GM18867 (cell line): ENCODE data around the gene EXD3.

Source experiments
- ATAC-seq: cut with Tn5 transposase; IDR thresholded peaks from one replicate; pipeline ENCODE4 v1.9.1; 2021; ENCODE audit warnings: mild to moderate bottlenecking, moderate library complexity; ENCODE audit not compliant: unreplicated experiment

The EXD3 gene

DNA sequence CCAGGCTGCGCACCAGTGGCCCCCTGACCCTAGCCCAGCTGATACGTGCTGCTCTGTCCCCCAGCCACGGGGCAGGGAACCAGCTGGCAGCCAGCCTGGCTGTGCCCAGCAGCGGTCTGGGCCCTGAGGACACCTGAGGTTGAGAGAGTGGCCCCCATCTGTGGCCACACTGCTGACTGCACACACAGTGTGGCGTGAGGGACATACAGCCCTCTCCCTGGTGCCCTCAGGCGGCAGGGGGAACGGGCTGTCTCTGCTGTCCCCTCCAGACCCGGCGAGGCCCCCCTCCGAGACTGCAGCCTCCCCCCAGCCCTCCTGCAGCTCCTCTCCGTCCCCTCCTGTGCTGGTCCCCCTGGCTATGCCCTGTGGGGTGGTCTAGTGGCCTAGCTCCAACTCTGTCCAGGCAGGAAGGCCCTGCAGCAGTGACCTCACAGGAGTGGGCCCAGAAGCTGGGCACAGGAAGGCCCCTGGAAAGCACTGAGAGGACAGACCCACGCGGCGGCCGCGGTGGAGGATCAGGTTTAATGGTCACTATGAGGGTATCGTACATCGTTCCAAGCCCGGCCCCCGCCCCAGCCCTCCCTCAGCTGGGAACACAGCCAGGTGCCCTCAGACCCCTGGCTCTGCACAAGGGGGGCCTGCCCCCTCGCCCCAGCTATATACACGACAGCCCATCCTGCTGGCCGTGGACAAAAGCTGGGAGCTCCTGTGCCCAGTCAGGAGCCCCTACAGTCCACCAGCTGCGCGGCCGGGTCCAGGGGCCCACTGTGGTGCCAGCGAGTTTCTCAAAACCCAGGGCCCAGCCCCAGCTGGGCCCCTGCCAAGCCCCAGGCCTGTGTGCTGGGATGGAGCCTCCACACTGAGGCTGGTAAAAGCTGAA is 25.0 kb upstream of the EXD3 start:
- no peak for ATAC-seq

DNA sequence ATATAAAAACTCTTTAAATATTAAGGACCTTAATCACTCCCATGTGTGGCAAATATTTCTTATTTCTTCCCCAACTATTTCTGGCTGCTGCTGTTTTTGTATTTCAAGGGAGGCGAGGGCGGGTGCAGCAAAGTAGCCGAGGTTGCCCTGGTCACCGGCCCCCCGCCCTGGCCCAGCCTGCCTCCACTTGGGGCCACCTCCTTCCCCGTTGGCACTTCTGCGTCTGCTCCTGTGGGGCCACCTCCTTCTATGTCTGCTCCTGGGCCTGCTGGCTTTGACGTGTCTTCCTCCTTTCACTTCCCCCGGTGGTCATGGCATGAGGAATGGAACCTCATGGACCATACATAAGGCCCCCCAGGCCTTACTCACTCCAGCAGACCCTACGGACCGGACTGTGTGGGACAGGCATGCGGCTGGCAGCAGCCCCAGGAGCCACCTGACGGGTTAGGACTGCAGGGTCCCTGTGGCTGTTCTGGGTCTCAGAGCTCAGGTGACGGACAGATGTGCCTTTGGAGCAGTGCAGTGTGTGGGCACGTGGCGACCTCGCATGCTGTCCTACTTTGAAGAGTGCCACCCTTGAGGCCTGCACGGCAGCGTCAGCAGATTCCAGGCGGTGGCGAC is 24.0 kb upstream of the EXD3 start:
- no peak for ATAC-seq

DNA sequence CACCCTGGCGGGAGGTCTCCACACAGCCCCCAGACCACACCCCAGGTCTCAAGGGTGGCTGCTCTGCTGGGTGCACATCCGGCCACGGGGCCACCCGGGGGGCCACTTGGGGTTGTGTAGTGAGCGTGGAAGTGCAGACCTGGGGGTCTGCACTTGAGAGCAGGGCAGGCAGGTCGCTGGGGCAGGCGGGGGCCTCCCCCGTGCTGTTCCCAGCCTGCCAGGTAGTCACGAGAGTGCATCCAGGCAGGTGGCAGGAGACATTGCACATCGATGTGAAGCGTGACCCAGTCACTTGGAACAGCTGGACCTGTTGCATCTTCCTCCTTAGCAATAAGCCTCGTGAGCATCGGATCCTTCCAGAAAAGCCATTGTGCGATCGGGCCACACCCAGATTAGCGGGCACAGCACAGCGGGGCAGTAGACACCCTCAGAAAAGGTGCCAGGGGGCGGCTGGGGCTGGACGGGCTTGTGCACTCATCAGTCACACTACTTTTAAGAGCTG is 23.0 kb upstream of the EXD3 start:
- no peak for ATAC-seq

DNA sequence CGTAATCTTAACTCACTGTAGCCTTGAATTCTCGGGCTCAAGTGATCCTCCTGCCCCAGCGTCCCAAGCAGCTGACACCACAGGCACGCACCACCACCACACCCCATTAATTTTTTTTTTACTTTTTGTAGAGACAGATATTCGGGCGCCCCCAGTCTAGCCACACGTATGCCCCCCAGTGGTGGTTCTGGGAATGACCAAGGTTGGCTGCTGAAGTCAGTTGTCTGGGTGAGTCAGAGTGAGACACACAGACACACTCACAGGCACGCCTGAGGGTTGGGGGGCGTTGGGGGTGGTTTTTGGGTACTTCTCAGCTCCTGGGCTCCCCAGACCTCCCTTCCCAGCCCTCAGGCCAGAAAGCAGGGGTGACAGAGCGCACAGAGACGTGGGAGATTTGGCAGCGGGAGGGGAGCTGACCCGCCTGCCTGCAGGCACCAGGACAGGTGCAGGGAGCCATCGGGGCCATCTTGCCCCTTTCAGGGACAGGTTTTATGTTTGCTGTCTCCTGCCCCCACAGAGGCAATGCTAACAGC is 22.4 kb upstream of the EXD3 start:
- ATAC-seq: peak; percentile 54

DNA sequence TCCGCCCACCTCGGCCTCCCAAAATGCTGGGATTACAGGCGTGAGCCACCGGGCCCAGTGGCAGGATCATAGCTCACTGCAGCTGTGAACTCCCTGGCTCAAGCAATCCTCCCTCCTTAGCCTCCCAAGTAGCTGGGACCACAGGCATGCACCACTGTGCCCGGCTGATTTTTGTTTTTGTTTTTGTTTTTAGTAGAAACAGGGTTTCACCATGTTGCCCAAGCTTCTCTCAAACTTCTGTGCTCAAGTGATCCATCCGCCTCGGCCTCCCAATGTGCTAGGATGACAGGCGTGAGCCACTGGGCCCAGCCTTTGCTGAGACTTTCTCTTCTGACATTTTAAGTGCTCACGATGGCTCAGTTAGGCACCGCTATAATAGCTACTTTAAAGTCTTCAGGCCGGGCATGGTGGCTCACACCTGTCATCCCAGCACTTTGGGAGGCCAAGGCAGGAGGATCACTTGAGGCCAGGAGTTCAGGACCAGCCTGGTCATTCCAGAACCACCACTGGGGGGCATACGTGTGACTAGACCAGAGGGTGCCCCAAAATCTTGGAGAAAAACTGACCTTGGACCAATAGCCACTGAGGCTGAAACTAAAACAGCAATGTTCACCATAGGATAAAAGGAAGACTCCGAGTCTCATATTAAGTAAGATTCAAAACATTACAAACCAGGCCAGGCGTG is 21.3 kb upstream of the EXD3 start:
- no peak for ATAC-seq

DNA sequence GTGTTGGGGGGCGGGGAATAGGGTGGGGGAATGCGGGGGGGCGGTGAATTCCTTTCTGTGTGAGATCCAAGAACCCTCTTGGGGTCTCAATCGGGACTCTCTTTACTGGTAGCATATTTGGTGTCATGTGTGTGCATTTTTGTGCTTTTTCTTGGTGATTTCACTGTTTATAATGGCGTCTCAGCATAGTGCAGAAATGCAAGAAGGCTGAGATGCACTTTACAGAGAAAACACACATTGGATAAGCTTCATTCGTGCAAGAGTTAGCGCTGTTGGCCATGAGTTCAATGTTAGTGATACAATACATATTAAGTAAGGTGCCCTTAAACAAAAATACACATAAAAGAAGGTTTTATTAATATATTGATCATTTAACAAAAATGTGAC is 19.0 kb upstream of the EXD3 start:
- ATAC-seq: no peak

DNA sequence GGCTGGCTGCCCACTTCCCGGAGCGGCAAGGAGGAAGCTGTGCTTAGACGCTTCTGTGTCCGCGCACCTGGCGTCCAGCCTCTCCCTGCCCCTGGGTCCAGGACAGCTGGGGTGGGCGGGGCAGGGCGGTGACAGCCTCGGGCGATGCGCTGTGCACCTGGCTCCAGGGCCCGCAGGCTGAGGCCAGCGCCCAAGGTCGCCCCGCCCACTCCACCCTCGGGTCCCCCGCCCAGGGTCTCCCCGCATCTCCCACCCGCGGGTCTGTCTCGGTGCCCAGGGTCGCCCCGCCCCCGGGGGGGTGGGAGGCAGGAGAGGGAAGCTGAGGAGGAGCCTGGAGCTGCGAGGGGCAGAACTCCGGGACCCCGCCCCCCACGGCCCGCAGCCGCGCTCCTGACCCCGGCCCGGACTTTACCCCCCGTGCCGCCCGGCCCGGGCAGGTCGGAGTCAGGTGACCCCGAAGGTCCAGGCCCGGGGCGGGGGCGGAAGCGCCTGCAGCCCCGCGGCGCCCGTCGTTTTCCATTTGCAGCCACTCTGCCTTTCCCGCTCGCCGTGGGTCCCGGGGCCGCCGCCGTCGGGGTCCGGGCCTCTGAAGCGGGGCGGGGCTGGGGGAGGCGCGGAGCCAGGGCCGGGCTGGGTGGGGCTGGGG is 18.4 kb upstream of the EXD3 start, which contains the start of gene ENTPD8:
TSS of gene ENTPD8 (minus strand) at position 69 of the 646 bp plus-strand sequence. CDS start 3,072 bp downstream, outside the sequence.
- ATAC-seq: no peak

DNA sequence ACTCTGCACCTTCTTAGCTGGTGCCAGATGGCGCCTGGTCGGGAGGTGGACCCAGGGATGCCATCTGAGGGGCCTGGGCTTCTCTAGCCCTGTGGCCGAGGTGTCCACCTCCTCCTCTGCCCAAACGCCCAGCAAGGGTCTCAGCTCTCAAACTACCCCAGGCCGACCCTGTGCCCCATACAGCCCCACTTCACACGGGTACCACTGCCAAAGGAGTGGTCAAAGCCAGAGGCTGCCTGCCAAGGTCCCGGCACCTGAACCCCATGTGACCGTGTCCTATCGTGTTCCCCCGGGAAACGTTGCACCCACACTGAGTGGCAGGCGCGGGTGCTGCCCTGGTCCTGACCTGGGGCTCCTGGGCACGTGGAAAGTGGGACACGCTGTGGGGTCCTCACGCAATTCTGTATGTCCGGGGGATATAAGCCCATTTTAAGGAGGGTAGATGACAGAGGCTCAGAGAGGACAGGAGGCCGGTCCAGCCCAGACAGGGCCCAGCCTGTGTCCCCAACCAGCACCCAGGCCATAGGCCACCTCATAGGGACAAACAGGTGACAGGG is 16.3 kb upstream of the EXD3 start:
- no peak for ATAC-seq

DNA sequence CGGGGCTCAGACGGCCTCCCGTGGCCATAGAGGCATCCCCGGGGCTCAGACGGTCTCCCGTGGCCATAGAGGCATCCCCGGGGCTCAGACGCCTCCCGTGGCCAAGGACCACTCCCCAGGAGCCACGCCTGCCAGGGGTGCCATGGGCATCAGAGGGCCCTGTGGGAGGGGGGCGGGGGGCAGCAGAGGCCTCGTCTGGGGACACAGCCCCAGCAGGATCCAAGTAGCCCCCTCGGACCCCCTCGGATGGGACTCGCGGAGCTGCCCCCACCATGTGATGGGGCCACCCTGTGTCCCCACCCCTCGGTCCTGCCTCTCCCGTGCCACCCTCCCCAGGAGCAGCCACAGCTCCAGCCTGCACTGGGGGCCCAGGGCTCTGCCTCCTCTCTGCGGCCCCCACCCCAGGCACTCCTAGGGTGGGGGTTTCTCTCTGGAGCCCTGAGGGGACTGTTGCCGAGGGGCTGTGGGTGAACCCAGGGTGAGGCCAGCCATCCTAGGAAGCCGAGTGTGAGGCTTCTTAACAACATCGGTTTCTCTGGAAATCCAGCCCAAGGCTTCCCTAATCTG is 15.7 kb upstream of the EXD3 start:
- no peak for ATAC-seq

DNA sequence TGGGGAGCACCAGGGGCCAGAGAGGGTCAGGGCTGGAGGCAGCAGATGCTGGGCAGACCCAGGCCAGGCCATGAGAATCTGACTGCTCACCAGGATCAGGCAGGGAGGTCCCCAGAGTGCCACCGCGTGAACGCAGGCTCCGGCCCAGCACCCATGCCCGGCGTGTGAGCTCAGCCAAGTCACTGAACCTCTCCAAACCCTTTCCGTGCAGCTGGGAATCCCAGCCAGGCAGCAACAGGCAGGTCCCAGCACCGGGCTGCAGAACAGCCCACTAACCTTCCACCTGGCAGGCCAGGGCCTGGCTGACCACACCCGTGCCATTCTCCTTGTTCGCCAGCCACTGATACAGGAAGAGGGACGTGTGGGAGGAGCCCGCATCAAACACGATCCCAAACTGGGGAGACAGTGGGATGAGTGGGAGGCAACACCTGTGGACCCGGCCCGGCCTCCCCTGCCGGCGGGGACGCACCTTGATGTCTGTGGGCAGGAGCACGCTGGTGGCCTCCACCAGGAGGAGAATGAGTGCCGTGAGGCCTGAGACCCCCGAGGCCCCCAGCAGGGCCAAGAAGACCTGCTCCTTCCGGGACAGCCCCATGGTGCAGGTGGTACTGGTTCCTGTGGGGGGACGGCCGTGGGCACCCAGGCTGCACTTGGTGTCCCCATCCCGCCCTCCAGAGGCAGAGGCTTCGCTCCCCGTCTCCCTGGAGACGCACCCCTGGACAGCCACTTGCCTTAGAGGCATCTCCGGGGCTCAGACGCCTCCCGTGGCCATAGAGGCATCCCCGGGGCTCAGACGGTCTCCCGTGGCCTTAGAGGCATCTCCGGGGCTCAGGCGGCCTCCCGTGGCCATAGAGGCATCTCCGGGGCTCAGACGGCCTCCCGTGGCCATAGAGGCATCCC is 15.0 kb upstream of the EXD3 start:
- ATAC-seq: no peak

DNA sequence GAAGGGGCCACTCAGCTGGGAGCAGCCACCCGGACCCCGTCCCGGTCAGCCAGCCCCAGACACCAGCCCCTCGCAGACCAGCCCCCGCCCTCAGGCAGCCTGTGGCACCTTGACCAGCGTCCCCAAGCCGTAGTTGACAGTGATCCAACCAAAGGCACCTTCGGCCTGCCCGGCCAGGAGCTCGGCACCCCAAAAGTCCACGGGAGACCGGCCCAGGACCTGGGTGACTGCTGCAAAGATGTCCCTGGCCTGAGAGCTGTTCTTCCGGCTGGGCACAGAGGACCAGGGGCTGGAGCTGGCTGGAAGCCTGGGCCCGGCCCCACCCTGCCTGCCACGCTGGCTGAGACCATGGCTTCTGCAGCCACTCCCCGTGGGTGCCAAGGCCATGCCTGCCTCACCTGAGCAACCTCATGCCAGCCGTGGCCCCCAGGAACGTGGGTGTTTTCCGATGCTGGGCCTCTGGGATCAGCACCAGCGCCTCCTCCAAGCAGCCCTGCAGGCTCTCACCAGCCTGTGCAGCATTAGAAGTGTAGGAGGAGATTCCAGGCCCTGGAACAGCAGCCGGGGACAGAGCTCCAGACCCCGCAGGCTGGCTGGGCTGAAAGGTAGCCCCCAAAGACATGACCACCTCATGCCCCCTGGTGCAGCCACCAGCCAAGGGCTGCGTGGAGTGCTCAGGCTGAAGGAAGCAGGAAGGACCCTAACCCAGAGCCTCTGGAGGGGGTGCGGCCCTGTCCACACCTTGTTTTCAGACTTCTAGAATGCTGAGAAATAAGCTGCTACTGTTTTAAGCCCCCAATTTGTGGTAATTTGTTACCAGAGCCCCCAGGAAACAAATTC is 14.0 kb upstream of the EXD3 start:
- ATAC-seq: no peak

DNA sequence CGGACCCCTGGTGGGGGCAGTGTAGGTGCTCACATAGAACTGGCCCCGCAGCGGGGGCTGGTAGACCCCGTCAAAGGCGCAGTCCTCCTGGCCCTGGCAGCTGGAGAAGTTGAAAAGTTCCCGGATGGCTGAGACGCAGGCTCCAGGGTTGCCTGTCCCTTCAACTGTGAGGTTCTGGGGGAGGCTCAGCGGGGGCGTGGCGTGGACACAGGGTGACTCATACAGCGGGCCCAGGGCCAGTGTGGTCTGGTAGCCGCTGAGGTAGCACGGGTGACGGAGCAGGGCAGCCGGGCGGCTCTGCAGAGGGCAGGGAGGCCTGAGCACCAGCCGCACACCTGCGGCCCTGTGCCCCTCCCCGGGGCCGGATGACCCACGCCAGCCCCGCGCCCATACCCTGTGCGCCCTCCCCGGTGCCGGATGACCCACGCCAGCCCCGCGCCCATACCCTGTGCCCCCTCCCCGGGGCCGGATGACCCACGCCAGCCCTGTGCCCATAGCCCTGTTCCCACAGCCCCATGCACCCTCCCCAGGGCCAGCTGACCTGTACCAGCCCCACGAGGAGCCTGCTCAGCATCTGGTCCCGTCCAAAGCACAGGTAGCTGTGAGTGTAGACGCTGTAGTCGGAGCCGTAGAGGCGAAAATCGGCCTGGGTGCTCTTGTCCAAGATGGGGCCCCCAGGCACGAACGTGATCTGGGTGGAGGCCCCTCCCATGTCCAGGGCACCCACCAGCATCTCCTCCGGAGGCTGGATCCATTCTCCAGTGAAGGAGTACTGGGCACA is 13.2 kb upstream of the EXD3 start:
- ATAC-seq: no peak

DNA sequence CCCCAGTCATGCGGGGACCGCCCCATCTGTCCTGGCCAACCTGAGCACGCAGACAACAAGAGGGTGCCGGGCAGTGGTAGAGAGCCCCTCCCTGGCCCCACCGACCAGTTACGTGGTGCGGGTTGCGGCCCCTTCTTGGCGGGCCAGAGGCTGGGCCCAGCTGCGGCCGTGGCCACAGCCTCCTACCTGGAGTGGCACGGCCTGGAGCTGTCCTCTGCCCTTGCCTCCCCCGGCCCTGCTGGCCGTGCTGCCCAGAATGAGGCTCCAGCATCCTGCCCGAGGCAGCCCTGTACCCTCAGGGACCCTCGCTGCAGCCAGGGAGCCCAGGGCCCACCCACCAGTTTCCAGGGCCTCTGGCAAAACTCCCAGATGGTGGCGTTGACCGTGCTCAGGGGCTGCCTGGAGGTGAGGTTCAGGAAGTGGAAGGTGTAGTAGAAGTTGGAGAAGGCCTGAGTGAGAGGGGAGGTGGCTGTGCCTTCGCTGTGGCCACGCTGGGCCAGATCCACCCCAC is 12.5 kb upstream of the EXD3 start:
- no peak for ATAC-seq

DNA sequence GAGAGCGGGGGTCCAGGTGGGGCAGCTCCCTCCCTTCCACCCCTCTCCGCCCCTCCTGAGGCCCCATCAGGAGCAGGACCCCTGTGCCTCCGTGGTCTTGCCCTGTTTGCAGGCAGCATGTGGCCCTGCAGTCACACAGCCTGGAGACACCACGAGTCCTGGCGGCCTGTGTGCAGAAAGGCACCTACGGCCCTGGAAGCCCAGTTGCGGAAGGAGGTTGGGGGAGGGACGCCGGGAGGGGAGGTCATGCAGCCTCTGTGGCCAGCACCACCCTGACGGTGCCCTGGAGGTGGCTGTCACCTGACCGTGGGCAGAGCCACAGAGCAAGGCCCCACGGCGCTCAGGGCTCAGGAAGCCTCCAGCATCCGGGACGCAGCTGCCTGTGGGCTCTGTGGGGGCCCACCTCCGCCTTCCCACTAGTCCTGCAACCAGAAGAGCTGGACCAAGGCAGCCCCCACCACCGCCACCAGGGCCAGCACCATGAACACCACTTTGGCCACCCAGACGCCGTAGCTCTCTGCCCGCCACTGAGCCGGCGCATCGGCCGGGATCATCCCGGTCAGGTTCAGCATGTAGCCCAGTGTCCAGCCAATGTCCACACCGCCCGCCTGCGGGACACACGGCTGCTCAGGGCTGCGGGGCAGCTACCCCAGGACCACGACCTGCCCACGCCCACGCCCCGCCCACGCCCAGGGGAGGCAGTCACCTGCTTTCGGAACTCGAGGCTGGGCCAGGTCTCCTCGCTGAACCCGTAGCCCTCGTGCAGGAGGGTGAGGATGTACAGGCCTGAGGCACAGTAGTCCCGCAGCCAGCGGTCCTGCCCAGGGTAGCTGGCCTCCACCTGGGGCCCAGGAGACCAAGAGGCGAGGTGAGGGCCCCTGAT is 11.8 kb upstream of the EXD3 start:
- no peak for ATAC-seq

DNA sequence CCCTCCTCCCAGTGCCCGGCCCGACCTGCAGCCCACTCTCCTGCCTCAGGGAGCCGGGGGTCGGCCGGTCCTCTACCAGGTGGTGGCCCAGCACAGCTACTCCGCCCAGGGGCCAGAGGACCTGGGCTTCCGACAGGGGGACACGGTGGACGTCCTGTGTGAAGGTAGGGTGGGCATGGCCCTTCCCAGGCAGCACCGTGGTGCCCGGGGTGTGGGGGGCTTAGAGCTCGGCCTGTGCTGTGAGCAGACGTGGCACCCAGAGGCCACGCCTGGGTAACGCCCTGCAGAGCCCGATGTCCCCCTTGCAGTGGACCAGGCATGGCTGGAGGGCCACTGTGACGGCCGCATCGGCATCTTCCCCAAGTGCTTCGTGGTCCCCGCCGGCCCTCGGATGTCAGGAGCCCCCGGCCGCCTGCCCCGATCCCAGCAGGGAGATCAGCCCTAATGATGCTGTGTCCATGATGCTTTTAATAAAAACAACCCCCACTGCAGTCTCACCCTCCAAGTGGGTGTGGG is 11.0 kb upstream of the EXD3 start:
- no peak for ATAC-seq

DNA sequence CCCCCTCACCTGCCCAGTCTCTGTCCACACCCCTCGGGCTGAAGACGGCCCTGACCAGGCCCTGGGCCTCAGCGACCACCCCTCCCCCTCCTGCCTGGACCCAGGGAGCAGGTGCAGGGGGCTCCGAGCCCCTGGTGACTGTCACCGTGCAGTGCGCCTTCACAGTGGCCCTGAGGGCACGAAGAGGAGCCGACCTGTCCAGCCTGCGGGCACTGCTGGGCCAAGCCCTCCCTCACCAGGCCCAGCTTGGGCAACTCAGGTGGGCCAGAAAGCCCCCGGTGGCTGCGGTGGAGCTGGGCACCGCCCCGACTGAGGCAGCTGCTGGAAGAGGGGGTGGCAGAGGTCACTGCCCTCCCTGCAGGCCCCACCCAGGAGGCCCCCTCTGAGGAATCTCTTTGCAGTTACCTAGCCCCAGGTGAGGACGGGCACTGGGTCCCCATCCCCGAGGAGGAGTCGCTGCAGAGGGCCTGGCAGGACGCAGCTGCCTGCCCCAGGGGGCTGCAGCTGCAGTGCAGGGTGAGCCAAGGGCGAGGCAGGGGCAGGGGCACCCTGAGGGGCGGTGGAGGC is 10.5 kb upstream of the EXD3 start:
- no peak for ATAC-seq
